Fibroblast of skin of scalp (primary cell): ENCODE measurements around the gene CNTRL.
"Not testable (repeated sequence)": the region's sequence is repeated elsewhere in the genome, so short reads cannot be mapped to it uniquely, and the experiment has no call there.

Source experiments
- DNase-seq: peaks from one replicate; pipeline ENCODE4 v3.0.0-alpha.2; 2013

Gene CNTRL

GRCh38 chr9:121071370-121071755, 3.4 kb upstream of the CNTRL start:
- DNase-seq: no peak

- DNase-seq: peak; percentile 47
Measured at GRCh38 chr9:121071756-121072421, 2.9 kb upstream of the CNTRL start.

- peak; percentile 78 for DNase-seq
Measured at GRCh38 chr9:121073038-121073437, 1.7 kb upstream of the CNTRL start.

- peak; percentile 15 for DNase-seq
Measured at GRCh38 chr9:121075251-121076036, 689 bp downstream of the CNTRL start.

- DNase-seq: no peak
Measured at GRCh38 chr9:121082075-121082474, 7.3 kb downstream of the CNTRL start.

GRCh38 chr9:121085661-121086060, 10.9 kb downstream of the CNTRL start:
- no peak for DNase-seq

GRCh38 chr9:121088576-121088975, 13.8 kb downstream of the CNTRL start:
- no peak for DNase-seq

GRCh38 chr9:121090743-121091142, 16.0 kb downstream of the CNTRL start:
- DNase-seq: not testable (repeated sequence)

GRCh38 chr9:121095057-121095456, 20.3 kb downstream of the CNTRL start:
- DNase-seq: no peak

- DNase-seq: no peak
Measured at GRCh38 chr9:121098567-121099198, 23.9 kb downstream of the CNTRL start.

- DNase-seq: not testable (repeated sequence)
Measured at GRCh38 chr9:121104054-121104453, 29.3 kb downstream of the CNTRL start.

GRCh38 chr9:121105531-121105930, 30.8 kb downstream of the CNTRL start:
- DNase-seq: no peak

GRCh38 chr9:121107029-121107428, 32.3 kb downstream of the CNTRL start:
- no peak for DNase-seq

GRCh38 chr9:121107881-121108280, 33.1 kb downstream of the CNTRL start:
- DNase-seq: no peak

- no peak for DNase-seq
Measured at GRCh38 chr9:121115466-121115865, 40.7 kb downstream of the CNTRL start.

- no peak for DNase-seq
Measured at GRCh38 chr9:121118266-121118665, 43.5 kb downstream of the CNTRL start.

- DNase-seq: no peak
Measured at GRCh38 chr9:121120386-121120785, 45.6 kb downstream of the CNTRL start.

- peak; percentile 95 for DNase-seq
Measured at GRCh38 chr9:121121582-121122087, 46.9 kb downstream of the CNTRL start.

- DNase-seq: no peak
Measured at GRCh38 chr9:121122246-121123032, 47.7 kb downstream of the CNTRL start.

GRCh38 chr9:121123816-121124535, 49.2 kb downstream of the CNTRL start:
- no peak for DNase-seq

- DNase-seq: no peak
Measured at GRCh38 chr9:121125590-121125989, 50.8 kb downstream of the CNTRL start.

GRCh38 chr9:121129384-121129783, 54.6 kb downstream of the CNTRL start:
- DNase-seq: not testable (repeated sequence)
